Lung (tissue), 12 donors: ENCODE data around the gene L2HGDH. TPM values are rescaled to one million over a fixed set of nuclear protein-coding genes. Genes with fewer than 3 reads are reported as not detected.

Source experiments
- ATAC-seq: fragments of 200-7000 bp; cut with Tn5 transposase; one replicate; pipeline ENCODE4 v1.9.1; 2020; ENCODE audit warnings: moderate number of reproducible peaks; ENCODE audit not compliant: insufficient read depth, low FRiP score
- DNase-seq, 3 donors: peaks; one replicate each; pipeline ENCODE4 v3.0.0-alpha.2; 2013 to 2017
- H3K27ac ChIP-seq, 2 donors: one replicate each; pipeline ENCODE4 v1.5.1; 2013; ENCODE audit warnings: mild to moderate bottlenecking in 2 of 2, moderate library complexity in 2 of 2, control low read depth in 1 of 2, inconsistent platforms in 1 of 2, low read depth in 1 of 2, low read length in 1 of 2
- H3K27me3 ChIP-seq, 3 donors: one replicate each; pipeline ENCODE4 v1.5.1; 2013; ENCODE audit warnings: low read length in 2 of 3; ENCODE audit not compliant: control insufficient read depth in 3 of 3, insufficient read depth in 3 of 3
- H3K36me3 ChIP-seq, 4 donors: one replicate each; pipeline ENCODE4 v1.5.1; 2013; ENCODE audit warnings: low read length in 4 of 4, mild to moderate bottlenecking in 1 of 4, moderate library complexity in 1 of 4; ENCODE audit not compliant: control insufficient read depth in 4 of 4, insufficient read depth in 4 of 4
- H3K4me1 ChIP-seq, 5 donors: one replicate each; pipeline ENCODE4 v1.5.1; 2013; ENCODE audit warnings: low read length in 5 of 5, mild to moderate bottlenecking in 2 of 5, moderate library complexity in 1 of 5; ENCODE audit not compliant: control insufficient read depth in 5 of 5, insufficient read depth in 5 of 5
- H3K4me3 ChIP-seq: one replicate; pipeline ENCODE4 v1.5.1; 2013; ENCODE audit warnings: mild to moderate bottlenecking, control low read depth, moderate library complexity
- H3K9ac ChIP-seq, 2 donors: one replicate each; pipeline ENCODE4 v1.5.1; 2013; ENCODE audit warnings: low read length in 2 of 2, control low read depth in 1 of 2; ENCODE audit not compliant: insufficient read depth in 1 of 2
- H3K9me3 ChIP-seq, 4 donors: one replicate each; pipeline ENCODE4 v1.5.1; 2013; ENCODE audit warnings: low read length in 3 of 4, mild to moderate bottlenecking in 1 of 4, moderate library complexity in 1 of 4; ENCODE audit not compliant: control insufficient read depth in 4 of 4, insufficient read depth in 3 of 4
- CTCF ChIP-seq: IDR thresholded peaks from 2 replicates; pipeline ENCODE4 v1.5.1; 2012; ENCODE audit warnings: mild to moderate bottlenecking; ENCODE audit errors: control extremely low read depth, extremely low read depth
- WGBS, 2 donors: extraction: QIAGEN DNeasy Blood & Tissue Kit; methylation state at CpG; one replicate each; pipeline ENCODE4 v1.1.7; 2013; 5-methylcytosine and 5-hydroxymethylcytosine counted together
- polyA plus RNA-seq, 2 donors: library from polyadenylated mRNA; stranded (reverse); fragments of 200-250 nt; gene quantifications; one replicate each; pipeline ENCODE4 v1.2.1, GENCODE V29; 2013
- total RNA-seq, 2 donors: library from RNA; depleted of rRNA in 1 of 2; stranded (reverse); fragments of >200 nt in 1 of 2; gene quantifications; one replicate each; pipeline ENCODE4 v1.2.1, GENCODE V29; 2014 to 2021
- donor health status: control.
- donor health status: control.
- donor health status: Bipolar disorder and iron deficiency.
- donor health status: healthy.
- donor health status: DM: yes; HTN: yes; CAD: no.

The L2HGDH gene
- total and polyA plus RNA-seq, 4 donors = 1.5 to 7.0 (median 3.7) TPM

DNA sequence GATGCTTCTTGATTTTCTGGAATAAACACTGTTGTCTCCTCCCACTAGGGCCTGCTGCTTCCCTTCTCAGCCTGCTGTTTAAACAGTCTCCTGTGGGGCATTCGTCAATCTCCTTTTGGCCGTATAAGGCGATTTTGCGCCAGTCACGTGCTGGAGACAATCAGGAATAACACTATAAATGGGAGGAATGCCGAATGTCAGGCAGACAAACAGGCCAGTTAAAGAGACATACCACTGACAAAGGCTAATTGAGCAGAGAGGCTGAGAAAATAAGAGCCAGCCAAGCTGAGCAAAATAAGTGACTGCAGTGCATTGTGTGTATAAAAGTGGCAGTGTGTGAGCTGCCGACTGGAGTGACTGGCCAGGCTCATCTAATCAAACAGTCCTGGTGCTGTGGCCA lies 23.4 kb upstream of the L2HGDH start:
- ATAC-seq (no peak), DNase-seq (peak; percentile 79 to 91 (median 89))
- peak overlapping the region in 1 of 2 donors; percentile 73 for H3K9ac ChIP-seq
- WGBS, 2 donors = 39 to 54% methylated on average over 7 of the region's 7 CpGs
- peaks cover 8 to 19% (median 13%) of the 10 kb centered on the region in 5 donors for H3K4me1 ChIP-seq
- H3K27ac ChIP-seq = peak overlapping the region; percentile 36 to 81
- no peak for TF ChIP-seq CTCF
- no peaks in the 10 kb centered on the region for H3K27me3 ChIP-seq
- H3K36me3 ChIP-seq = peaks cover 0 to 14% (median 8%) of the 10 kb centered on the region in 4 donors
- no peak overlapping the region for H3K4me3 ChIP-seq
- no peaks in the 10 kb centered on the region for H3K9me3 ChIP-seq

DNA sequence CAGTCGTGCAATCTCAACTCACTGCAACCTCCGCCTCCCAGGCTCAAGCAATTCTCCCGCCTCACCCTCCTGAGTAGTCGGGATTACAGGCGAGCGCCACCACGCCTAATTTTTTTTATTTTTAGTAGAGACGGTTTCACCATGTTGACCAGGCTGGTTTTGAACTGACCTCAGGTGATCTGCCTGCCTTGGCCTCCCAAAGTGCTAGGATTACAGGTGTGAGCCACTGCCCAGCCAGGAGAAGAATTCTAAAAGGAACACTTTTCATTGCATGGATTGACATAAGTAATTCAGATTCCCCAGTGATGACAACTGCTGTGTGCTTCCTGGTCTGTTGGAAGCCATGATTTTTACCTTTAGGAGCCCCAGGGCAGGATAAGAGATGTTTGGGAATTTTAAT lies 22.2 kb upstream of the L2HGDH start:
- Histone ChIP-seq H3K9me3 (no peaks in the 10 kb centered on the region), H3K27me3 (no peaks in the 10 kb centered on the region), H3K9ac (no peak overlapping the region), H3K4me3 (no peak overlapping the region), H3K4me1 (peaks cover 8 to 19% (median 13%) of the 10 kb centered on the region in 5 donors), H3K36me3 (peaks cover 0 to 20% (median 8%) of the 10 kb centered on the region in 4 donors), H3K27ac (no peak overlapping the region)
- ATAC-seq (no peak), DNase-seq (no peak)
- 97% methylated on average over 8 of the region's 8 CpGs for WGBS, 2 donors
- TF ChIP-seq CTCF = no peak

GRCh38 chr14:50333014-50333509 lies 21.0 kb upstream of the L2HGDH start:
- H3K9me3 ChIP-seq = no peaks in the 10 kb centered on the region
- H3K4me3 ChIP-seq = no peak overlapping the region
- H3K4me1 ChIP-seq = peaks cover 5 to 19% (median 13%) of the 10 kb centered on the region in 5 donors
- H3K9ac ChIP-seq = no peak overlapping the region
- no peaks in the 10 kb centered on the region for H3K27me3 ChIP-seq
- WGBS, 2 donors = 53 to 67% methylated on average over 3 of the region's 3 CpGs
- TF ChIP-seq CTCF = no peak
- no peak for DNase-seq
- peaks cover 4 to 23% (median 7%) of the 10 kb centered on the region in 4 donors for H3K36me3 ChIP-seq
- no peak for ATAC-seq
- H3K27ac ChIP-seq = peak overlapping the region in 1 of 2 donors; percentile 71

DNA sequence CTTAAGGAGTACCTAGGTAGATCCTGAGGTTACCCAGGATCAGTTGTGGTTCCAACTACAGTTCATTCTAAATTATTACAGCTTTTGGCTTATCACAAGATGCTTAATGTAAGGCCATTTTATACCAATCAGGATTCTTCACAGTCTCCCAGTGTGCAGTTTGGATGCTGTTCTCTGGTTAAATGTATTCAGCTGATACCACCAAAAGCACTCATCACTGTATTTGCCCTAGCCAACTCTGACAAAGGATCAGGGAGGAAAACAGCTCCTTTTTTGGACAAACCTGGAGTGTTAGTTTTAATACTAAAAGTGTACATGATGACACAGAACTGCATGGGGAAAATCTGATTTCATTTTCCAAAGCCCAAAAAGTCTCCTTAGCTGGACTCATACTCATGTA lies 19.6 kb upstream of the L2HGDH start:
- Histone ChIP-seq H3K9ac (no peak overlapping the region), H3K4me1 (peaks cover 5 to 19% (median 13%) of the 10 kb centered on the region in 5 donors), H3K4me3 (no peak overlapping the region), H3K27ac (no peak overlapping the region), H3K9me3 (no peaks in the 10 kb centered on the region), H3K36me3 (peaks cover 5 to 20% (median 6%) of the 10 kb centered on the region in 4 donors), H3K27me3 (no peaks in the 10 kb centered on the region)
- no peak for TF ChIP-seq CTCF
- ATAC-seq (no peak), DNase-seq (no peak)
